Activated gamma-delta T cell treated with Interleukin-2 at 50 U/mL for 16 hours (primary cell): Measurements from ENCODE around the gene TLE6.
"Not testable (repeated sequence)": the region's sequence is repeated elsewhere in the genome, so short reads cannot be mapped to it uniquely, and the experiment has no call there.

Source experiments
- DNase-seq: peaks from one replicate; pipeline ENCODE4 v3.0.0-alpha.2; 2020

Gene TLE6

DNA sequence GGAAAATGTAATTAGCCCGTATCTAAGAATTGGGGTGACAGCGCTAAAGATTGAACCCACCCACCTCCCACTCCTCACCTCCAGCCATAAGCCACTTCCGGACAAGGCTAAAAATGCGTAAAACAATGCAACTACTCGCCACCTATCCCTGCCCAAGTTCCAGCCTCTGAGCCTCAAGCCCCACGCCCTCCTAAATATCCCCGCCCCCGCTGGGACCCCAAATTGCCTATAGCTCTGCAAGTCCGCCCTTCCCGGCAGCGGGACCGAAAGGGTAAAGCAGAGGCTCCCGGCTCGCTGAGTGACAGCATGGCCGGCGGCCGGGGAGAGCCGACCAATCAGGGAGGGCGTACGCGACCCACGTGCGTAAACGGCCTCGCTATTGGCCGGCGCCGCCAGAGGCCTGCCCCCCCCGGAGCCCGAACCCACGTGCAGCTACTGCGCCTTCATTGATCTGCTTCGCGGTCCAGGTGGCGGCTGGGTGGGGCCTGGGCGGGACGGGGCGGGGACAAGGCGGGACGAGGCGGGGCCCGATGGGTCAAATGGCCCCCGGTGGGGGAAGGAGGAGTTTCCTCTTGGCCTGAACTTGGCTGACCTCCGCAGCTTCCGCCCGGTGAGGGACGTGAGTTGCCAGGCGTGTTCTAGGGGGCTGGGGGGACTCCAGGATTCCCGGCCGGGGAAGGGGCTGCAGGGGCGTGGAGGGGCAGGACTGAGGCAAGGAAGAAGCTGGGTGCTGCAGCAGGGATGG lies at the start of gene TLE6:
TLE6 (plus strand) TSS at position 564 of the 745 bp plus-strand sequence. CDS start 670 bp downstream, outside the sequence.
- DNase-seq, result peak; percentile 90

DNA sequence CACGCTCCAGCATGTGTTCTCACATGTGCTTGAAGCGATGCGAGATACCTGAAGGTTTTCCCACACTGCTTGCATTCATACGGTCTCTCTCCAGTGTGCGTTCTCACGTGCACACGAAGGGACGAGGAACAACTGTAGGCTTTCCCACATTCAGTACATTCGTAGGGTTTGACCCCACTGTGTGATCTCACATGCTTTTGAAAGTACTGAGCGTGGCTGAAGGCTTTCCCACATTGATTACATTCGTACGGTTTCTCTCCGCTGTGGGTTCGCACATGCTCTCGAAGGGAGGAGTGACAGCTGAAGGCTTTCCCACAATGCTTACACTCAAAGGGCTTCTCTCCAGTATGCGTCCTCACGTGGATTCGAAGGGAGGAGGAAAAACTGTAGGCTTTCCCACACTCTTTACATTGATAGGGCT lies 43.9 kb upstream of the TLE6 start:
- no peak for DNase-seq

DNA sequence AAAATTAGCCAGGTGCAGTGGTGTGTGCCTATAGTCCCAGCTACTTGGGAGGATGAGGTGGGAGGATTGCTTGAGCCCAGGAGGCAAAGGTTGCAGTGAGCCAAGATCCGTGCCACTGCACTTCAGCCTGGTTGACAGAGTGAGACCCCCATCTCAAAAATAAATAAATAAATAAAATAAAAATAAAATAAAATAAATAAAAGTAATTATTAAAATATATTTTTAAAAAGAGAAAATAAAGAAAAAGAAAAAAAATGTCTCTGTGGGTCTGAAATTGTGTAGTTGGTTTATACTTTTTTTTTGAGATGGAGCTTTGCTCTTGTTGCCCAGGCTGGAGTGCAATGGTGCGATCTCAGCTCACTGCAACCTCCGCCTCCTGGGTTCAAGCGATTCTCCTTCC lies 41.5 kb upstream of the TLE6 start:
- DNase-seq, result not testable (repeated sequence)

DNA sequence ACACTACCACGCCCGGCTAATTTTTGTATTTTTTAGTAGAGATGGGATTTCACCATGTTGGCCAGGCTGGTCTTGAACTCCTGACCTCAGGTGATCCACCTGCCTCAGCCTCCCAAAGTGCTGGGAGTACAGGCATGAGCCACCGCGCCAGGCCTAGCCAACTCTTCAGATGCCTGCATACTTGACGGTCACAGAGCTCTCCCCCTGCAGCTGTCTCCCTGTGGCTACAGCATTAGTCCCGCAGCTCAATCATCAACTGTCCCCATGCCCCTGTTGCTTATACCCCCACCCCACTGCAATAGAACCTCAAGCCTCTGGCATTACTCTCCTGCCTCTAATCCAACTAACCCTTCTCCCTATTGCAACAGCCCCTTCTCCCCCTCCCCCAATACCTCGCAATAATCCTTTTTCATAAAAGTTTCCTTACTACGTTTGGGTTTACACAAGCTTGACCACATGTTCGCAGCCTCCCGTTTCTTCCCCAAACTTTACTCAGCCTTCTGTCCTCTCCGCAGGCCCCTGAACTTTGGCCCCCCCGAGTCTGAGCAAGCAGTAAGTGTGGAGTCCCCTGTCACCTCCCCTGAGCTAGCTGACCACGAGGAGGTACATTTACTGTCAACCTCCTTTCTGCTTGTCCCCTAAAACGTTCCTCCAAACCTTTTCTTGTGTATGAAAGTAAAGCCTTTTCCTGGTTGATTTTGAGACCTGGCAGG lies 34.3 kb upstream of the TLE6 start:
- no peak for DNase-seq

DNA sequence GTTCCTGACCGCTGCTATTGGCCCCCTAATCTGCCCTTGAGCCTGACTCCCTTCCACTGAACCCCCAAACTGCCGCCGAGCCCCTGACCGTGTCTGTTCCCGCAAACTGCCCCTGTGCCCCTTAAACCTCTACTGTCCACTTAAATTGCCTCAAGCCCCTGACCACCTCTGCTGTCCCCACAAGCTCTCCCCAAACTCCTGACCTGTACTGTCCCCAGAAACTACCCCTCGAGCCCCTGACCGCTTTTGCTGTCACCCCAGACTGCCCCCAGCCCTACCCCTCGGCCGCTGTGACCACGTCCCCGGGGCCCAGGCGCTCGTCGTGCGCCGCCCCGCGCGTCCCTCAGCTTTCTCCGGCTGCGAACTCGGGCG lies 33.0 kb upstream of the TLE6 start:
- no peak for DNase-seq

DNA sequence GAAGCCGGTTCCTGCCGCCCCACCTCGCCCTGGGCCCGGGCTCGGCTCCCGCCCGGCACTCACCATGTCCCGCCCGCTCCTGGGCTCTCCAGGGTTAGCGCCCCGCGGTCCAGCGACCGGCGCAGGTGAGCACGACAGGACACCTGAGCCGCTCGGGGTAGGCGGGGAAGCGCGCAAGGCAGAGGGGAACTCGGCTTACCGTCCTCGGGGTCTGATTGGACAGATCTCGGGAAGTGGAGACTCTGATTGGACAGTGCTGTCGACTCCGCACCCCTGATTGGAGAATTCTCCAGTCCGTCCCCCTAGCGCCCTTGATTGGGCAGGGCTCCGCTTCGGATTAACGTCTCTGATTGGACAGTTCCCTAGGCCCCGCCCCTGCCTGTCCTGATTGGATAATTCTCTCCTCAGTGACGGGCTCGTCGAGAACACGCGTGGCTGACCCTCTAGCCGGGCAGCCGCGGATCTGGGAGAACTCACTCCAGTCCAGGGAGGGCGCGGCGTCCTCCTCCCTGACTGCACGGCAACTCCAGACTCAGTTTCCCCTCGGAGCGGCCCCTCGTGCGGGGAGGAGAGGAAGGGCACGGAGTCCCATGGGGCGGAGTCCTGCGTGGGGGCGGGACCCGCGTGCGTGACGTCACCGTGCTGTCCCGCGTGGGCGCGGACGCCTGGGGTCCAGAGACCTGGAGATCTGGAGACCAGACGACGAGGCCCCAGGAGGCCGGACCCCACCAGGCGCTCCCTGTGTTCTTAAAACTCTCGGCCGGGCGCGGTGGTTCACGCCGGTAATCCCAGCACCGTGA lies 32.4 kb upstream of the TLE6 start, which contains the start of gene ZNF77:
ZNF77 (minus strand) TSS at position 197 of the 800 bp plus-strand sequence; CDS start at position 66, 131 bp downstream.
- peak; percentile 99 for DNase-seq

DNA sequence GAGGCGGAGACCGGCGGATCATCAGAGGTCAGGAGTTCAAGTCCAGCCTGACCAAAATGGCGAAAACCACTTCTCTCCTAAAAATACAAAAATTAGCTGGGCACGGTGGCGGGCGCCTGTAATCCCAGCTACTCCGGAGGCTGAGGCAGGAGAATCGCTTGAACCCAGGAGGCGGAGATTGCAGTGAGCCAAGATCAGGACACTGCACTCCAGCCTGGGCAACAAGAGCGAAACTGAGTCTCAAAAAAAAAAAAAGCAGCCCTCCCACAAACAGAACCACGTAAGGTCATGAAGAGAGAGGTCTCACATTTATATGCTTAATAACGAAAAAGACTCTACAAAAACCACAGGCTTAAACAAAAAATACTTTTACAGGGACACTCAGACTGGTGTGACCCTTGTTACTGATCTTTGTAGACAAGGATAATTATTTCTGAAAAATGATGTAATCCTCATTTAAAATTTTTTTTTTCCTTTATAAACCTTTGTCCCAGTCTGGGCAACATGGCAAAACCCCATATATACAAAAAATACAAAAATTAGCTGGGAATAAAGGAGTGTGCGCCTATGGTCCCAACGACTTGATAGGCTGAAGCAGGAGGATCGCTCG lies 31.7 kb upstream of the TLE6 start:
- DNase-seq, result no peak

DNA sequence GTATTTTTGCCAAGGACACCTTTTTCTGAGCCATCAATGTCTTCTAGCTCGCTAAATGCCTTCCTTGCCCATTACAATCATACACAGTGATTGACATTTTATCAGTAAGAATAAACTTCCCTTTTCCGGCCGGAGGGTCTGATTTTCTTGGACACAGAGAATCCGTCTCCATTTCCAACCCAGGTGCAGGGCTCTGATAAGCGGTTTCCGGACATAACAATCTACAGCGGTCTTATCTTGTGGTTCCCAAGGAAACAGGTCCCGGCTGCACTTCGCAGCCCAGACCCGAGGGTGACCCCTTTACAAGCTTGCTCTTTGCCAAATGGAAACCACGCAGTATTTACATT lies 27.5 kb upstream of the TLE6 start:
- no peak for DNase-seq

DNA sequence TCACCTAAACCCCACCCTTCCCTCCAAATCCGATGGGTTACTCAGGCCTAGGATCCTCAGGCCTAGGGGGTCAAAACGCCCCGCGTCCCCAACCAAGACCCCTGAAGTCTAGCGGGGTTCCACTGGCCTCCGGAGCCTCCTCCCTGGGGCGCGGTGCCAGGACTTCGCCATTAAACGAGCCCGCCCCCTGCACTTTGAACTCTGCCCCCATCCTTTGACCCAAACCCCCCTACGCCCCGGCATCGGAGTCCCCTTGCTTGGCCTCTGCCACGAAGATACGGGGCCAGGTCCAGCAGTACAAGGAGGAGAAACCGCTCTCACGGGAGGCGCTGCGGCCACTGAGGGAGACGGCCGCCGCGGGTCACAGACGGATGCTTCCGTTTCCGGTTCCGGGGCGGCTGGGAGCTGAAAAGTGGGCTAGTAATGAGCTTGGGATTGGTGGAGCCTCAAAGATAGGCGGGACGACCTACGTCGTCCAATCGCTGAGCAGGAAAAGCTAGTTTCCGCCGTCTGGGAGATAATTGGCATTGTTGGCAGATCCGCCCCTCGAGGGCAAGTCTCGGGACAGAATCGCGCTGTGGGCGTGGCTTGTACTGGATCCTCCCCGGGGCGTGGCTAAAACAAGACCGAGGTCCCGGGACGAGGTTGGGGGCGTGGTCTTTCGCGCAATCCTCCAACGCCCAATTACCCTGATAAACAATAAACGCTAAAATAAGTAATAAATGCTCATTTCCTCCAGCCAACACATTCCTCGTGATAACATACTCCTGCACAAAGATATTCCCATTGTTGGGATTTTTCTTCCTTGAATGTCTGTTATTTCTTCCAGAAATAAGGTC lies 26.9 kb upstream of the TLE6 start:
- DNase-seq, result peak; percentile 100

DNA sequence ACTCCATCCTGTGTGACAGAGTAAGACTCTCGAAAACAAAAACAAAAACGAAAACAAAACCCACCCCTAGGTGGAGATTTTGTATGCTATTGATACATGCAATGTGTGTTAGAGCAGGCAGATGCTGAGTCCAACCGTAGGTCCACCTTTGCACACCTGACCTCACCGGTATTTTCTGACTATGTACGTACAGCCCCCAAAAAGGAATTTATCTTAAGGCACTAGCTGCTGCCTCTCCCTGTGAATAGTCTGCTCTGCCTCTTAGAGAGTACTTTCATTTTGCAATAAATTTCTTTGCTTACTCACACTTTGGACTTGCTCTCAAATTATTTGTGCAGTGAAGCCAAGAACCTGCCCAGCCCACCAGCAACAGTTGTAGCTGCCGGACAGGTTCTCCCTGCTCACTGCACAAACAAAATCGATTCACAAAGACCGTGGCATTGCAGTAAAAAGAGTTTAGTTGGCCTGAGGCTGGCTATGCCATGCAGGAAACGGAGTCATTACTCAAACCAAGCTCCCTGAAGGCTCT lies 24.3 kb upstream of the TLE6 start:
- DNase-seq, result no peak

DNA sequence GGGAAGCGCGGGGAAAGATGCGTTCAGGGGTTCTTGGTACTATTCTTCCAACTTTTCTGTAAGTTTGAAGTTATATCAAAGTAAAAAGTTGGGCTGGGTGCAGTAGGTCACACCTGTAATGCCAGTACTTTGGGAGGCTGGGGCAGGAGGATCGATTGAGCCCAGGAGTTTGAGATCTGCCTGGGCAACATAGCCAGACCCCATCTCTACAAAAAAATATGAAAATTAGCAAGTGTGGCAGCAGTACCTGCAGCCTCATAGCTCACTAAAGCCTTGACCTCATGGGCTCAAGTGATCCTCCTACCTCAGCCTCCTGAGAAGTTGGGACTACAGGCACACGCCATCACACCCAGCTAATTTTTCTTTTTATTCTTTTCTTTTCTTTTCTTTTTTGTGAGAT lies 20.2 kb upstream of the TLE6 start:
- DNase-seq, result no peak

DNA sequence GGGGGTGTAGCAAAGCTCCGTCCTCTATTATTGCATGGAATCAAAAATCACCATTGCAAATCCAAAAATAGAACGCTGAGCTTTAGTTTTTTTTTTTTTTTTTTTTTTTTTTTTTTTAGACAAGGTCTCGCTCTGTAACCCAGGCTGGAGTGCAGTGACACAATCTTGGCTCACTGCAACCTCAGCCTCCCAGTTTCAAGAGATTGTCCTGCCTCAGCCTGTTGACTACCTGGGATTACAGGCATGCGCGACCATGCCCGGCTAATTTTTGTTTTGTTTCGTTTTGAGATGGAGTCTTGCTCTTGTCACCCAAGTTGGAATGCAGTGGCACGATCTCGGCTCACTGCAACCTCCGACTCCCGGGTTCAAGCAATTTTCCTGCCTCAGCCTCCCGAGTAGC lies 17.2 kb upstream of the TLE6 start:
- no peak for DNase-seq

DNA sequence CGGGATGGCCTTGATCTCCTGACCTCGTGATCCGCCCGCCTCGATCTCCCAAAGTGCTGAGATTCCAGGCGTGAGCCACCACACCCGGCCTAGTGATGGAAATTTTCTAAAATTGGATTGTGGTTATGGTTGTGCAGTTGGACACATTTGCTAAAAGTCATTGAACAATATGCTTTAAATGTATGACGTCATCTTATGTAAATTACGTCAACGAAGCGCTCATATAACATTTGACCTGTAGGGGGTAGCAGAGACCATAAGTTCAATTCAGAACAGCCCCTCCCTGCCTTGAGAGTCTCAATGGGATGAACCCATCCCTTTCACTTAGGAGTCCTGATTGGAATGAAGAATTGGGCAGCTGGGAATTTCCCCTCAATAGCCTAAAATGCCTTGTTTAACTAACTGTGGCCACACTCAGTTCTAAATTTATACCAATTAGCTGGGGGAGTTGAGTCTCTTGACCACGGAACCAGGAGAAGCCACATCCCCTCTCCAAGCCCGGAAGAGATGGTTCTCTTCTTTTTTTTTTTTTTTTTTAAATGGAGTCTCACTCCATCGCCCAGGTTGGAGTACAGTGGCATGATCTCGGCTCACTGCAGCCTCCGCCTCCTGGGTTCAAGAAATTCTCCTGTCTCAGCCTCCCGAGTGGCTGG lies 15.2 kb upstream of the TLE6 start:
- DNase-seq, result peak; percentile 50

DNA sequence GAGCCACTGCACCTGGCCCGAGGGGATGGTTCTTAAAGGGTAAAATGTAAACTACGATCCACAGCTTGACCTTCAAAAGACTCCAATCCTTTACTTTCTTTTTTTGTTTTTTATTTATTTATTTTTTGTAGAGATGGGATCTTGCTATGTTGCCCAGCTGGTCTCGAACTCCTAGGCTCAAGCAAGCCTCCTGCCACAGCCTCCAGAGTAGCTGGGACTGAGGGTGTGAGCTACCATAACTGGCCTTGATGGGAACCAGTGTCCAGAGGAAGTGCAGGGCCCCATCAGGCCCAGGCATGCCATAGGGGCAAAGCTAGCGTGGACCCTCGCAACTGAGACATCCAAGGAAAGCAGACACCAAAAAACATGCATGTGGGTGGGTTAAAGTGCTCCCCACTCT lies 14.2 kb upstream of the TLE6 start:
- no peak for DNase-seq

DNA sequence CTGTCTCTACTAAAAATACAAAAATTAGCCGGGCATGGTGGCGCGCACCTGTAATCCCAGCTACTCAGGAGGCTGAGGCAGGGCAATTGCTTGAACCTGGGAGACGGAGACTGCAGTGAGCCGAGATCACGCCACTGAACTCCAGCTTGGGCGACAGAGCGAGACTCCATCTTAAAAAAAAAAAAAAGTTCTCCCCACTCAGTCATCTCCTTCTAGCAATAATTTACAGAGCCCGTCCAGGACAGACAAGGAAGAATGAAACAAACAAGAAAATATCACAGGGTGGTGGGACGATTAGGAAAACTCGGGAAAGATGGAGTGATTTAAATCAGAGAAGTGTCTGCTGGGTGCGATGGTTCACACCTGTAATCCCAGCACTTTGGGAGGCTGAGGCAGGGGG lies 13.7 kb upstream of the TLE6 start:
- not testable (repeated sequence) for DNase-seq

DNA sequence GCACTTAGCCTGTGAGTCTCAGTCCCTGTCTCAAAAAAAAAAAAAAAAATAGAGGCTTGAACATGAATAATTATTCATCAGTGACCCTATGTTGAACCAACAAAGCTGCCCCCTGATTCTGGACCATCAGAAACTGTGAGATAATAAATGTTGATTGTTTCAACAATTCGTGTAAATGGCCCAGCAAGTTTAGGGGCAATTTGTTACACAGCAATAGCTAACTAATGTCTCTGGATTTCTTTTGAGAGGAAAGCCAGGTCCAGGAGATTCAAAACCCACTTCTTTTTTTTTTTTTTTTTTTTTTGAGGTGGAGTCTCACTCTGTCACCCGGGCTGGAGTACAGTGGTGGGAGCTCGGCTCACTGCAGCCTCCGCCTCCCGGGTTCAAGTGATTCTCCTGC lies 12.5 kb upstream of the TLE6 start:
- DNase-seq, result no peak

DNA sequence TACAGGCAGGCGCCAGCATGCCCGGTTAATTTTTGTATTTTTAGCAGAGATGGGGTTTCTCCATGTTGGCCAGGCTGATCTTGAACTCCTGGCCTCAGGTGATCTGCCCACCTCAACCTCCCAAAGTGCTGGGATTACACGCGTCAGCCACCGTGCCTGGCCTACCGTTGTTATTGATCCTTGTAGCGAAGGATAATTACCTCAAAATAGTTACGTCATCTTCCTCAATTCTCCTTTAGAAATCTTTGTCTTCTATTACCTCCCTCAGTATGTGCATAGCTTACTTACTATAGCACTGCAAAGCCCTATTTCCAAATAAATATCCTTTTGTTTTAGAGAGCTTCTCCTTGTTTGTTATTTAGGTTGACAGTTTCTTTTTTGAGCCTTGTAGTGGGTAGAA lies 9.4 kb upstream of the TLE6 start:
- DNase-seq, result no peak

DNA sequence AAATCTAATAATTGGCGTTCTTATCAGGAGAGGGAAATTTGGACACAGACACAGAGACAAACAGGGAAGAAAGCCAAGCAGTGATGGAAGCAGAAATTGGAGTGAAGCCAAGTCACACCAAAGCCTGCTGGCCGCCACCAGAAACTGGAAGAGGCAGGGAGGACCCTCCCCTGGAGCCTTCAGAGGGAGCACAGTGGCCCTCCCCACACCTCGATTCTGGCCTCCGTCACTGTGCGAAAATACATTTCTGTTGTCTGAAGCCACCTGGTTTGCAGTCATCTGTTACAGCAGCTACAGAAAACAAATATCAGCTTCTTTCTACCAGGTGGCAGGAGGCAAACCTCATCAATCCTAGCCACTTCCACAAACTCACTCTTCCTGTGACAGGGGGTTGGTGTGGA lies 8.3 kb upstream of the TLE6 start:
- DNase-seq, result no peak

DNA sequence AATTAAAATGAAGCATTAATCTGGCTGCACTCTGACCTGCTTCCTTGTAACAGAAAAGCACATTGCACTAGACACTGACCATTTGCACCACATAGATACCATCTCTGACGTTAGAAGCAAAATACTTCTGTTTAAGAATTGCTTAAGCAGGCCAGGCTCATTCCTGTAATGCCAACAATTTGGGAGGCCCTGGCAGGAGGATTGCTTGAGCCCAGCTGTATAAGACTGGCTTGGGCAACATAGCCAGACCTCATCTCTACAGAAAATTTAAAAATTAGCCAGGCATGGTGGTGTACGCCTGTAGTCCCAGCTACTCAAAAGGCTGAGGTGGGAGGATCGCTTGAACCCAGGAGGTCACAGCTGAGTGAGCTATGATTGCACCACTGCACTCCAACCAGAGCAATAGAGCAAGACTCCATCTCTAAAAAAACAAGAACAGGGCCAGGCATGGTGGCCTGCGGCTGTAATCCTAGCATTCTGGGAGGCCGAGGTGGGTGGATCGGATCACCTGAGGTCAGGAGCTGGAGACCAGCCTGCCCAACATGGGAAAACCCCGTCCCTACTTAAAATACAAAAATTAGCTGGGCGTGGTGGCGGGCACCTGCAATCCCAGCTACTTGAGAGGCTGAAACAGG lies 7.0 kb upstream of the TLE6 start:
- DNase-seq, result no peak

DNA sequence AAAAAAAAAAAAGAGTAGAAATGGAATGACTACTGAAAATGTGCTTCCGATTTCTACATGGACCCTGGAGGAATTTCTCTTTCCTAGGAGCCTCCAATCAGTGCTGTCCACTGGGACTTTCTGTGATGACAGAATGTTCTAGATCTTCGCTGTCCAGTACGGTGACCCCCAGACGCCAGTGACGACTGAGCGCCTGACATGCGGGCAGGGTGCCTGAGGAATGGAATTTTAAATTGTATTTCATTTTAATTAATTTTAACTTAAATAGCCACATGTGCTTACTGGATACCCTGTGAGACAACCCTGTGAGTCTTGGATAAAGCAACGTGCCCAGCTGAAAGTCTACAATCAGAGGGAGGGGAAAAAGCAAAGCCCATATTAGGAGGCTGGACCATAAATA lies 4.1 kb upstream of the TLE6 start:
- DNase-seq, result no peak
